Measurements from ENCODE around the gene R3HDM4.

The R3HDM4 gene

DNA sequence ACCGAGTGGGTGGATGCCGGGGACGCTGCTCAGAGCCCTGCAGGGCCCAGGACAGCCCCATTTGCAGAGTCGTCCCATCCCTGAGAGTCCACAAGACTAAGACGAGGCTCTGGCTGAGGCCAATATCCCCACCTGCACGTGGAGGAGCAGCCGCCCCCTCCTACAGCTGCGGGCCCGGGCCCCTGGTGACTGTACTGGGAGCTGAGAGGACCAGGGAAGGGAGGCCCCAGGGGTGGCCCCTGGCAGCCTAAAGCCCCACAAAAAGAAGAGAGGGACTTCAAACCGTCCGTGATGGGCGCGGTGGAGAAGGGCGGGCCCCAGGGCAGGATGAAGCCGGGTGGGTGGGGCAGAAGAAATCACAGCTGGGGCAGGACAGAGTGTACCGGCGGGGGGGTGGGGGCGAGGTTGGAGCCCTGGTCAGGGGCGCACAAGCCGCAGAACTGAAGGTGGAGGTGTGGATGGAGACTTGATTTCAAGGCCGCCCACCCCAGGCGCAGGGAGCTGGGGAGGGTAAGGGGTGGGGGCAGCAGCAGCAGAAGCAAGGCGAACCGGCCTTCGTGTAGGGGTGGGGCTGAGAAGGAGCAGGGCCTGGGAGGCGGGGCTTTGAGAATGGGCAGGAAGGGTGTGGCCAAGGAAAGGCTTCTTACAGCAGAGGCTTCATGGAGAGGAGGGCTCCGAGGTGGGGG lies 40.6 kb downstream of the R3HDM4 start:
- DNase-seq, result no peak

- no peak for DNase-seq
These were observed 41.4 kb downstream of the R3HDM4 start for GRCh38 chr19:871446-872265.

GRCh38 chr19:870963-871401 lies 42.0 kb downstream of the R3HDM4 start:
- DNase-seq, result peak in 1 of 2 experiments; percentile 85

GRCh38 chr19:870314-870713 lies 42.7 kb downstream of the R3HDM4 start:
- DNase-seq, result no peak

- no peak for DNase-seq
These were observed 43.5 kb downstream of the R3HDM4 start for GRCh38 chr19:869245-870177.

- no peak for DNase-seq
These were observed 44.4 kb downstream of the R3HDM4 start for GRCh38 chr19:868458-869244.

DNA sequence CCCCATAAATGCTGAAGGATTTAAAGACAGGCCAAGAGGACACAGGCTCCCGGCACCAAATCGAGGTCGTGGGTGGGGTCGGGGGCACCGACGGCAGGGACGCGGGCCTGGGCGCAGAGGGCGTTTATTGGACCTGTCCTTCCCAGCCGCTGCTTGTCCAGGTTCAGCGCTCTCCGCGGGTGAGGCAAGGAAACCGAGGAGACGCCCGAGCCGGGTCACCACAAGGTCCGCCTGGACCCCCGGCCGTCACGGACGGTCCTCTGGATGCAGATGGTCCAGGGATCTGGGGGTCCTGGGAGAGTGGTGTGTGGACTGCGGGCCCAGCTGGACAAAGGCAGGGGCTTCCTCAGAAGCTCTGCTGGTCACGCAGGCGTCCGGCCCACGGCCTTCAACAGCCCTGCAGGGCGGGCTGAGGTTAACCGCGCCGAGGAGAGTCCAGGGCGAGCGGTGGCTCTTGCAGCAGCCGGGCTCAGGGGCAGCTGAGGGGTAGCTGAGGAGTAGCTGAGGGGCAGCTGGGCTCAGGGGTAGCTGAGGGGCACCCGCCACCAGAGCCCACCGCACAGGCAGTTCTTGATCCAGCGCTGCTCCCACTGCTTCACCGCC lies 45.1 kb downstream of the R3HDM4 start:
- no peak for DNase-seq

GRCh38 chr19:867301-867793 lies 45.7 kb downstream of the R3HDM4 start:
- no peak for DNase-seq

- no peak for DNase-seq
These were observed 46.2 kb downstream of the R3HDM4 start for GRCh38 chr19:866769-867300.

GRCh38 chr19:863315-863620 lies 49.8 kb downstream of the R3HDM4 start:
- DNase-seq, result no peak

DNA sequence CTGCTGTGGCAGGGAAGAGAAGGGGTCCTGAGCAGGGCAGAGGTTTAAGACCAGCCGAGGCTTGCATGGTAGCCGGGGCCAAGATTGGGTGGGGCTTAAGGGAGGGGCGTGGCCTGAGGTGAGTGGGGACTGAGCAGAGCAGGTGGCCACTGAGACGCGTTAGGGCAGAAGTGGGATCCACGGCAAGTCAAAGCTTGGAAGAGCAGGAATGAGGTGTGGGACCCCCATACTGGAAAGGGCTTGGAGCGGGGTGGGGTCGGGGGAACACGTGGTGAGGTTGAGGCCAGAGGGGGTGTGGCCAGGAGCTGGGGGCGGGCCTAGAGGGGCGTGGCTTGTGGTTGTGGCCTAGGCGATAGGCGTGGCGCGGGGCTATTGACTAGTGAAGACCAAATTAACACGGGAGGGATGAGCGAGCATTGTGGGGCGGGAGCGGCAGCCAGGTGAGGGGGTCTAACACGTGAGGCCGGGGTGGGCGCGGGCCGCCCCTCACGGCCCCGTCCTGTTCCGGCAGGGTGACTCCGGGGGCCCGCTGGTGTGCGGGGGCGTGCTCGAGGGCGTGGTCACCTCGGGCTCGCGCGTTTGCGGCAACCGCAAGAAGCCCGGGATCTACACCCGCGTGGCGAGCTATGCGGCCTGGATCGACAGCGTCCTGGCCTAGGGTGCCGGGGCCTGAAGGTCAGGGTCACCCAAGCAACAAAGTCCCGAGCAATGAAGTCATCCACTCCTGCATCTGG lies 50.3 kb downstream of the R3HDM4 start:
- no peak for DNase-seq

DNA sequence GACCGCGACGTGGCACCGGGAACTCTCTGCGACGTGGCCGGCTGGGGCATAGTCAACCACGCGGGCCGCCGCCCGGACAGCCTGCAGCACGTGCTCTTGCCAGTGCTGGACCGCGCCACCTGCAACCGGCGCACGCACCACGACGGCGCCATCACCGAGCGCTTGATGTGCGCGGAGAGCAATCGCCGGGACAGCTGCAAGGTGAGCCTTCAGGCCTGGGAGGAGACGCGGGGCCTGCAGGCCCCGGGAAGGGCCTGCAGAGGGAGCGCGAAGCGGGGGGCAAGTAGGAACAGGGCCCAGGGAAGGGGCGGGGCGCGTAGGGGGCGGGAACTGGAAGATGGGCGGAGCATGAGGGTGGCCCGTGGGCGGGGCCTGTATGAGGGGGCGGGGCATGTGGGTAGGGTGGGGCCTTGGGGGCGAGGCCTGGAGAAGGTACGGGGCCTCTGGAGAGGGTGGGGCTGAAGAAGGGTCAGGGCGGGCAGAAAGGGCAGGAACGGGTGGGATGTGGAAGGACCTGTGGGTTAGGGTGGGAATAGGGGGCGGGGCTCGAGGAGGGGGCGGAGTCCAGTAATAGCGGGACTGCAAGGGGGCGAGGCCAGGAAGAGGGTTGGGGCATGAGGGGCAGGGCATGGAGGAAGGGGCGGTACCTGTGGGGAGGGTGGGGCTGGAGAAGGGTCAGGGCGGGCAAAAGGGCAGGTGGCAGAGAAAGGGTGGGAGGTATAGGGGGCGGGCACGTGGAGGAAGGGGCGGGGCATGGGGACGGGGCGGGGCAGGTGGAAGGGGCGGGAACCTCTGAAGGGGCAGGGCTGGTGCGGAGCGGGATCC lies 51.1 kb downstream of the R3HDM4 start:
- DNase-seq, result no peak

DNA sequence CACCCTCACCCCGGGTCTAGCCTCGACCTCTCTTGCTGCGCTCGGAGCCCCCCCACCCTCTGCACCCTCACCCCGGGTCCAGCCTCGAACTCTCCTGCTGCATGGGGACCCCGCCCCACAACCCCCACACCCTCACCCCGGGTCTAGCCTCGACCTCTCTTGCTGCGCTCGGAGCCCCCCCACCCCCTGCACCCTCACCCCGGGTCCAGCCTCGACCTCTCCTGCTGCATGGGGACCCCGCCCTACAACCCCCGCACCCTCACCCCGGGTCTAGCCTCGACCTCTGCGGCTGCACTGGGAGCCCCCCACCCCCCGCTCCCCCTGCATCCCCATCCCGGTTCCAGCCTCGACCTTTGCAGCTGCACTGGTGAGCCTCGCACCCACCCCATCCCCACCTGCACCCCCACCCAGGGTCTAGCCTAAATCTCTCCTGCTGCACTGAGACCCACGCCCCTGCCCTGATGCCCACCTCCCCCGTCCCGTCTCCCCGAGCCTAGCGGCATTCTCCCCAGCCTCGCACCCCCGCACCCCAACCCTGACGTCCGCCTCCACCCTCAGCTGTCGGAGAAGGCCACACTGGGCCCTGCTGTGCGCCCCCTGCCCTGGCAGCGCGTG lies 51.8 kb downstream of the R3HDM4 start:
- no peak for DNase-seq

DNA sequence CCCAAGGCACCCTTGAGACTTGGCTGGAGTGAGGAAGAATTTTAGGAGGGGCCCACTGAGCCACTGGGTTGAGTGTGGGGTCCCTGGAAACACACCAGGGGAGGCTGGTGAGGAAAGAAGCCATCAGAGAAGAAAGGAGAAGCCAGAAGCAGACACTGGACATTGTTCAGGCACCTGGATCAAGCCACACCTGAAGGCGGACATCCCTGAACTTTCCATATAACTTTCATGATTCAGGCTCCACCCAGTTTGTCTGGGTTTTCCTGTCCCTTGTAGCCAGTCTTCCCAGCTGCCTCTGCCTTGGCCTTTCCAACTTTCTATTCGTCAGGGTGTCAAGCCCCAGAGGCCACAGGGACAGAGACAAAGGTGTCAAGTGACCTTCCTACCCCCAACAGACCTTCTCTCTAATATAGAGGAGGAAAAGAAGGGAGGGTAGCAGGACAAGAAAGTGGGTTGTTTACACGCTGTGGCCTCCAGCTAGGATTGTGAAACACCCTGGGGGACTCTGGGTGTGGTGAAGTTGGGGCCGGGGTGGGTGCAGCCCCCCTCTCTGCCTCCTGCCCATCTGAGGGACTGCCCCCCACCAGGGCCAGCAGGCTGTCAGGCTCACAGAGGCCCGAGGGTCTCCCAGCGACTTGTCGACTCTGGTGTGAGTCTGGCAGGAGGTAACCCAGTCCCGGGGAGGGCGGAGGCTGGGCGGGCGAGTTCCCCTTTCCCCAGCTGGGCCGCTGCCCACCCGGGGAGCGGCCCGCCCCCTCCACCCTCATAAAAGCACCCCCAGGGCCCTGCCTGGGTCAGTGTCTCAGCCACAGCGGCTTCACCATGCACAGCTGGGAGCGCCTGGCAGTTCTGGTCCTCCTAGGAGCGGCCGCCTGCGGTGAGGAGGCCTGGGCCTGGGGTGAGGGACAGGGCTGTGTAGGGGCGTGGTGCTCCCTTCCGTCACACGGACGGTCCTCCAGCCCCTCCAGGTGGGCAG lies 53.9 kb downstream of the R3HDM4 start, which contains the start of gene CFD:
Gene CFD, plus strand, starts transcription at position 797 of the 976 bp plus-strand sequence. Its CDS starts 26 bp downstream, at position 823.
- no peak for DNase-seq

- DNase-seq, result no peak
These were observed 54.7 kb downstream of the R3HDM4 start for GRCh38 chr19:858284-858683.

DNA sequence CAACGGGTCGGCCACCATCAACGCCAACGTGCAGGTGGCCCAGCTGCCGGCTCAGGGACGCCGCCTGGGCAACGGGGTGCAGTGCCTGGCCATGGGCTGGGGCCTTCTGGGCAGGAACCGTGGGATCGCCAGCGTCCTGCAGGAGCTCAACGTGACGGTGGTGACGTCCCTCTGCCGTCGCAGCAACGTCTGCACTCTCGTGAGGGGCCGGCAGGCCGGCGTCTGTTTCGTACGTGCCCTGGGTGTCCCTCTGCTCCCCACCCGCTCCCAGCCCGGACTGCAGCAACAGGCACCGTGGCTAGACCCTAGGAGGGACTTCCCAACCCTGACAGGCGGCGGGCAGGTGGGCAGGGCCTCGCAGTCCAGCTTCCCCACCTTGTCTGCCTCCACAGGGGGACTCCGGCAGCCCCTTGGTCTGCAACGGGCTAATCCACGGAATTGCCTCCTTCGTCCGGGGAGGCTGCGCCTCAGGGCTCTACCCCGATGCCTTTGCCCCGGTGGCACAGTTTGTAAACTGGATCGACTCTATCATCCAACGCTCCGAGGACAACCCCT lies 57.4 kb downstream of the R3HDM4 start:
- DNase-seq, result no peak

DNA sequence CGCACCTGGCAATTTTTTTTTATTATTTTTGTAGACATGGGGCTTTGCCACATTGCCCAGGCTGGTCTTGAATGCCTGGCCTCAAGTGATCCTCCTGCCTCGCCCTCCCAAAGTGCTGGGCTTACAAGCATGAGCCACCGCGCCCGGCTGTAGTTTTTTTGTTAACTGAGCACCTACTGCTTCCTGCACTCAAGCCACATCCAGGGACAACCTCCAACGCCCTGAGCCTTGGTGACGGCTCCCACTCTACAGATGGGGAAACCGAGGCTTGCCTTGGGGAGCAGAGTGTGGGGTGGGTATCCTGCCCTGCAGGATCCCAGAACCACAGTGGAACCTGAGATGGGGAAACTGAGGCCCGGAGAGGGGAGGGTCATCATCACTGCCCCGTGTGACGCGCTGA lies 57.9 kb downstream of the R3HDM4 start:
- DNase-seq, result no peak

- DNase-seq, result no peak
These were observed 58.5 kb downstream of the R3HDM4 start for GRCh38 chr19:854549-854948.
